Nephron progenitor cell (in vitro differentiated cells): Measurements from ENCODE around the gene GRAMD2B.
A peak's percentile ranks its signal among the peaks of the same experiment; 100 is the strongest.

Experiments
- DNase-seq: peaks from one replicate; pipeline ENCODE4 v3.0.0; 2021
- H3K27ac Mint-ChIP-seq: 2 replicates; pipeline ENCODE4 v1.8.0; 2021; ENCODE audit warnings: mild to moderate bottlenecking, moderate library complexity, mixed read lengths
- H3K27me3 Mint-ChIP-seq: 2 replicates; pipeline ENCODE4 v1.8.0; 2021; ENCODE audit warnings: mild to moderate bottlenecking, low read depth, mixed read lengths; ENCODE audit not compliant: poor library complexity
- H3K36me3 Mint-ChIP-seq: 2 replicates; pipeline ENCODE4 v1.8.0; 2021; ENCODE audit warnings: low read depth, mixed read lengths
- H3K4me1 Mint-ChIP-seq: 2 replicates; pipeline ENCODE4 v1.8.0; 2021; ENCODE audit warnings: mixed read lengths
- H3K4me3 Mint-ChIP-seq: 2 replicates; pipeline ENCODE4 v1.8.0; 2021; ENCODE audit warnings: mild to moderate bottlenecking, moderate library complexity, mixed read lengths
- H3K9me3 Mint-ChIP-seq: 2 replicates; pipeline ENCODE4 v1.8.0; 2021; ENCODE audit warnings: mild to moderate bottlenecking, moderate library complexity, mixed read lengths
- CTCF ChIP-seq: fragments of 200-600 bp; sonication (generic); IDR thresholded peaks from 2 replicates; pipeline ENCODE4 v1.5.0; 2021; ENCODE audit warnings: antibody characterized with exemption

Gene GRAMD2B

DNA sequence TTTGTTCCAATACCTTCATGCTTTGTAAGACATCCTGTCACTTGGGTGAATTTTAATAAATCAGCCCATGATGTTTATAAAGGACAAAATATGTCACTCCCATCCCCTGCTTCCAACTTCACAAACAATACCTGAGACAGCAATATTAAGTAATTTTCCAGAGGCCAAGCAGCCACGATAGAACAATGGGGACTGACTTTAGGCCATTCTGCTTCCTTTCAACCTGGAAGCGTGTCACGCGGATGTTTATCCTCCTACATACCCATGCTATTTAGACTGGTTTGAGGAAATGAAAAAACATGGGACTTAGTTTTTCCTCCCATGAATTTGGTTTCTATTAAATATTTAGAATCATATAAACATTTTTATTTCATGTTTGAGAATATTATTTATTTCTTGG lies 82.9 kb downstream of the GRAMD2B start:
- H3K9me3 Mint-ChIP-seq, result no peaks in the 10 kb centered on the region
- no peak for DNase-seq
- H3K4me1 Mint-ChIP-seq, result peaks cover 21% of the 10 kb centered on the region
- H3K4me3 Mint-ChIP-seq, result no peak overlapping the region
- TF ChIP-seq CTCF, result no peak
- H3K36me3 Mint-ChIP-seq, result no peaks in the 10 kb centered on the region
- no peak overlapping the region for H3K27ac Mint-ChIP-seq
- H3K27me3 Mint-ChIP-seq, result peaks cover 3% of the 10 kb centered on the region

GRCh38 chr5:126508251-126508961 lies 85.2 kb downstream of the GRAMD2B start:
- Mint-ChIP-seq H3K27me3 (peaks cover 3% of the 10 kb centered on the region), H3K27ac (no peak overlapping the region), H3K4me3 (no peak overlapping the region), H3K9me3 (no peaks in the 10 kb centered on the region), H3K36me3 (no peaks in the 10 kb centered on the region), H3K4me1 (peaks cover 28% of the 10 kb centered on the region)
- DNase-seq, result no peak
- no peak for TF ChIP-seq CTCF

DNA sequence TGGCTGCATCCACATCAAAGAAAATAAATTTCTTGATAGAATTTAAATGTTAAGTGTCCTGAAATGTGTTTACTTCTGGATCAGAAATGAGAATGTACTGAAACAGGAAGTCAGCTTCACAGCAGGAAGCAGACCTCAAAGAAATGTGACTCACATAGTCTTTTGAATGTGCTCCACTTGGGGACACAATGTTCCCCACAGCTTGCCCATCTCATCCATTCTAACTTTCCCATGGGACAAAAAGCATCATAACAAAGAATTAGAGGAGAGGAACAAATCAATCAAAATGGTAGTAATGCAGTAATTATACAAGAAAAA lies 85.7 kb downstream of the GRAMD2B start:
- TF ChIP-seq CTCF, result no peak
- no peak overlapping the region for H3K4me3 Mint-ChIP-seq
- peaks cover 3% of the 10 kb centered on the region for H3K27me3 Mint-ChIP-seq
- no peaks in the 10 kb centered on the region for H3K9me3 Mint-ChIP-seq
- H3K4me1 Mint-ChIP-seq, result peaks cover 28% of the 10 kb centered on the region
- H3K36me3 Mint-ChIP-seq, result no peaks in the 10 kb centered on the region
- no peak for DNase-seq
- H3K27ac Mint-ChIP-seq, result no peak overlapping the region

GRCh38 chr5:126509339-126509738 lies 86.1 kb downstream of the GRAMD2B start:
- no peaks in the 10 kb centered on the region for H3K9me3 Mint-ChIP-seq
- H3K27me3 Mint-ChIP-seq, result peaks cover 3% of the 10 kb centered on the region
- H3K4me3 Mint-ChIP-seq, result no peak overlapping the region
- H3K36me3 Mint-ChIP-seq, result no peaks in the 10 kb centered on the region
- peaks cover 25% of the 10 kb centered on the region for H3K4me1 Mint-ChIP-seq
- no peak for DNase-seq
- no peak for TF ChIP-seq CTCF
- no peak overlapping the region for H3K27ac Mint-ChIP-seq

- no peak for DNase-seq
- H3K27me3 Mint-ChIP-seq, result peaks cover 14% of the 10 kb centered on the region
- peaks cover 41% of the 10 kb centered on the region for H3K4me1 Mint-ChIP-seq
- H3K36me3 Mint-ChIP-seq, result no peaks in the 10 kb centered on the region
- H3K9me3 Mint-ChIP-seq, result no peaks in the 10 kb centered on the region
- no peak for TF ChIP-seq CTCF
- peak overlapping the region; percentile 95 for H3K27ac Mint-ChIP-seq
- no peak overlapping the region for H3K4me3 Mint-ChIP-seq
Measured at GRCh38 chr5:126511961-126512360, 88.8 kb downstream of the GRAMD2B start.

- no peaks in the 10 kb centered on the region for H3K36me3 Mint-ChIP-seq
- H3K27ac Mint-ChIP-seq, result no peak overlapping the region
- no peak for DNase-seq
- H3K4me3 Mint-ChIP-seq, result no peak overlapping the region
- H3K9me3 Mint-ChIP-seq, result no peaks in the 10 kb centered on the region
- TF ChIP-seq CTCF, result no peak
- H3K4me1 Mint-ChIP-seq, result peaks cover 41% of the 10 kb centered on the region
- peaks cover 14% of the 10 kb centered on the region for H3K27me3 Mint-ChIP-seq
Measured at GRCh38 chr5:126512451-126512850, 89.2 kb downstream of the GRAMD2B start.
